OCI-M1 (cell line): ENCODE data around the gene MAS1L.

ENCODE experiments used
- DNase-seq: peaks from one replicate; lab custom pipeline; 2025; lab: John Stamatoyannopoulos, UW

The MAS1L gene

GRCh38 chr6:29510746-29511300 lies 23.1 kb upstream of the MAS1L start:
- no peak for DNase-seq

GRCh38 chr6:29510202-29510601 lies 22.4 kb upstream of the MAS1L start:
- peak; percentile 45 for DNase-seq

- DNase-seq, result no peak
These were observed 22.0 kb upstream of the MAS1L start for GRCh38 chr6:29509711-29510110.

- no peak for DNase-seq
These were observed 21.5 kb upstream of the MAS1L start for GRCh38 chr6:29509239-29509638.

GRCh38 chr6:29507319-29507718 lies 19.6 kb upstream of the MAS1L start:
- no peak for DNase-seq

GRCh38 chr6:29506446-29507067 lies 18.8 kb upstream of the MAS1L start:
- DNase-seq, result no peak

- no peak for DNase-seq
These were observed 18.1 kb upstream of the MAS1L start for GRCh38 chr6:29505808-29506207.

- no peak for DNase-seq
These were observed 17.2 kb upstream of the MAS1L start for GRCh38 chr6:29504961-29505360.

- no peak for DNase-seq
These were observed 14.8 kb upstream of the MAS1L start for GRCh38 chr6:29502597-29502996.

- DNase-seq, result no peak
These were observed 14.4 kb upstream of the MAS1L start for GRCh38 chr6:29502181-29502580.

- no peak for DNase-seq
These were observed 13.3 kb upstream of the MAS1L start for GRCh38 chr6:29501106-29501505.

- DNase-seq, result no peak
These were observed 12.8 kb upstream of the MAS1L start for GRCh38 chr6:29500594-29500993.

GRCh38 chr6:29499704-29500103 lies 11.9 kb upstream of the MAS1L start:
- no peak for DNase-seq

GRCh38 chr6:29496961-29497360 lies 9.2 kb upstream of the MAS1L start:
- DNase-seq, result no peak

- no peak for DNase-seq
These were observed 7.8 kb upstream of the MAS1L start for GRCh38 chr6:29495571-29495970.

GRCh38 chr6:29494131-29494530 lies 6.4 kb upstream of the MAS1L start:
- no peak for DNase-seq

GRCh38 chr6:29493261-29493660 lies 5.5 kb upstream of the MAS1L start:
- peak; percentile 22 for DNase-seq

- DNase-seq, result peak; percentile 65
These were observed 3.8 kb upstream of the MAS1L start for GRCh38 chr6:29491574-29491973.

GRCh38 chr6:29490552-29490951 lies 2.8 kb upstream of the MAS1L start:
- DNase-seq, result peak; percentile 96

GRCh38 chr6:29490055-29490454 lies 2.3 kb upstream of the MAS1L start:
- DNase-seq, result peak; percentile 76

- no peak for DNase-seq
These were observed 1.5 kb upstream of the MAS1L start for GRCh38 chr6:29489286-29489685.

GRCh38 chr6:29488874-29489273 lies 1.1 kb upstream of the MAS1L start:
- no peak for DNase-seq

- no peak for DNase-seq
These were observed 625 bp downstream of the MAS1L start for GRCh38 chr6:29487131-29487530.

- peak; percentile 52 for DNase-seq
These were observed 1.2 kb downstream of the MAS1L start for GRCh38 chr6:29486577-29486976.
